Neutrophil (primary cell): ENCODE results near the gene IRGM.

Source experiments
- H3K27ac ChIP-seq: fragments of 200-600 bp; sonication (generic); 2 replicates; pipeline ENCODE4 v1.5.1; 2016; ENCODE audit warnings: mild to moderate bottlenecking, moderate library complexity
- H3K27me3 ChIP-seq: fragments of 200-600 bp; sonication (generic); 2 replicates; pipeline ENCODE4 v1.6.0; 2016; ENCODE audit warnings: mild to moderate bottlenecking
- H3K36me3 ChIP-seq: fragments of 200-600 bp; sonication (generic); 2 replicates; pipeline ENCODE4 v1.5.1; 2017
- H3K4me1 ChIP-seq, 2 experiments: fragments of 200-600 bp in 1 of 2; sonication (generic) in 1 of 2; 1 replicate in 1 of 2; 2 replicates in 1 of 2; pipeline versions ENCODE4 v1.5.1 to v1.6.1; 2013 to 2016; ENCODE audit warnings: low read depth in 1 of 2, low read length in 1 of 2, mild to moderate bottlenecking in 1 of 2, moderate library complexity in 1 of 2; ENCODE audit not compliant: control insufficient read depth in 1 of 2, insufficient read depth in 1 of 2
- H3K4me3 ChIP-seq, 2 experiments: fragments of 200-600 bp in 1 of 2; sonication (generic) in 1 of 2; 1 replicate in 1 of 2; 2 replicates in 1 of 2; pipeline ENCODE4 v1.5.1; 2013 to 2016; ENCODE audit warnings: low read depth in 1 of 2, low read length in 1 of 2, mild to moderate bottlenecking in 1 of 2, moderate library complexity in 1 of 2
- H3K9me3 ChIP-seq: fragments of 200-600 bp; sonication (generic); 2 replicates; pipeline ENCODE4 v1.5.1; 2016
- CTCF ChIP-seq: fragments of 200-600 bp; sonication (generic); IDR thresholded peaks from 2 replicates; pipeline ENCODE4 v1.5.1; 2016; ENCODE audit warnings: antibody characterized with exemption

Gene IRGM

GRCh38 chr5:150860246-150860821 lies 14.0 kb downstream of the IRGM start:
- H3K9me3 ChIP-seq: no peaks in the 10 kb centered on the region
- no peaks in the 10 kb centered on the region for H3K27me3 ChIP-seq
- no peaks in the 10 kb centered on the region for H3K36me3 ChIP-seq
- no peak overlapping the region for H3K27ac ChIP-seq
- peaks cover 7 to 14% of the 10 kb centered on the region in 2 experiments for H3K4me1 ChIP-seq
- H3K4me3 ChIP-seq: no peak overlapping the region
- TF ChIP-seq CTCF: no peak

- no peaks in the 10 kb centered on the region for H3K36me3 ChIP-seq
- no peak overlapping the region for H3K4me3 ChIP-seq
- TF ChIP-seq CTCF: no peak
- H3K27ac ChIP-seq: peak overlapping the region; percentile 56
- H3K9me3 ChIP-seq: no peaks in the 10 kb centered on the region
- no peaks in the 10 kb centered on the region for H3K27me3 ChIP-seq
- peaks cover 7 to 14% of the 10 kb centered on the region in 2 experiments for H3K4me1 ChIP-seq
Measured at GRCh38 chr5:150862070-150862469, 15.7 kb downstream of the IRGM start.

GRCh38 chr5:150879358-150879757 lies 33.0 kb downstream of the IRGM start:
- TF ChIP-seq CTCF: no peak
- Histone ChIP-seq H3K27ac (no peak overlapping the region), H3K27me3 (no peaks in the 10 kb centered on the region), H3K4me1 (no peaks in the 10 kb centered on the region), H3K4me3 (no peak overlapping the region), H3K9me3 (no peaks in the 10 kb centered on the region), H3K36me3 (no peaks in the 10 kb centered on the region)

- no peak overlapping the region for H3K27ac ChIP-seq
- H3K27me3 ChIP-seq: no peaks in the 10 kb centered on the region
- no peak for TF ChIP-seq CTCF
- H3K36me3 ChIP-seq: no peaks in the 10 kb centered on the region
- no peaks in the 10 kb centered on the region for H3K4me1 ChIP-seq
- H3K9me3 ChIP-seq: peaks cover 46% of the 10 kb centered on the region
- H3K4me3 ChIP-seq: no peak overlapping the region
Measured at GRCh38 chr5:150895431-150896428, 49.4 kb downstream of the IRGM start.
